HG02938 (cell line): Measurements from ENCODE around the gene FAM174C.

Experiments used
- ATAC-seq: cut with Tn5 transposase; IDR thresholded peaks from one replicate; pipeline ENCODE4 v1.9.1; 2021; ENCODE audit warnings: mild to moderate bottlenecking, moderate library complexity; ENCODE audit not compliant: unreplicated experiment

Gene FAM174C

GRCh38 chr19:1249990-1250436 is 25.3 kb upstream of the FAM174C start:
- ATAC-seq = no peak

DNA sequence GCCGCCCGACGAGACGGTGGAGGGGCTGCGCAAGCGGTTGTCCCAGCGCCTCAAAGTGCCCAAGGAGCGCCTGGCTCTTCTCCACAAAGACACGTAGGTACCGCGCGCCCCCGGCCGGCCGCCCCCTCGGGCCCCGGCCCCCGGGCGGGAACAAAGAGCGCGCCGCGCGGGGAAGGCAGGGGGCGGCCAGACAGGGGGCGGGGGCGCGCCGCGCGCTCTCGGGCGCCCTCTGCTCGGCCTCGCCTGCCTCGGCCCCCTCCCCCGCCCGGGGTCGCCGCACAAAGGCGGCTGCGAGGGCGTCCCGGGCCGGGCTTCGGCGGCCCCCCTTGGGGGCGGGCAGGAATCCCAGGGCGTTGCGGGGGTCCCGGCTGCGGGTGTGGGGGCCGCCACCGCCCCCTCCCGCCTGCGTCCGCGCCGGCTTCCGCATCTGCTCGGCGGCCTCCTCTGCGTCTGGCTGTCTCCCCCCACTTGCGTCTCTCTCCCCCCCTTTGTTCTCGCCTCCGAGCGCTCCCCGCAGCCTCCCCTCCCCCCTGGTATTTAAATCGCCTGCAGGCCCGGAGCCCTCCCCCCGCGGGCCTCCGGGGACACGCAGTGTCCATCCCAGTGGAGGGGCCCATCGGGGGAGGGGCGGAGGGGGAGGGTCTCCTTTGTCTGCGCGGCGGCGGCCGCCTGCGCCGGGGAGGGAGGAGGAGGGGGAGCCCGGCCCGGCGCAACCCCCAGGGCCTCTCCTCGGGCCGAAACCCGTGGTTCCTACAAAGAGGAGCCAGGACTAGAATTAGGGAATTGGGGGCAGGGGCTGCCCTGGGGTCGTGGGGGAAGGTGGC is 24.7 kb upstream of the FAM174C start:
- no peak for ATAC-seq

DNA sequence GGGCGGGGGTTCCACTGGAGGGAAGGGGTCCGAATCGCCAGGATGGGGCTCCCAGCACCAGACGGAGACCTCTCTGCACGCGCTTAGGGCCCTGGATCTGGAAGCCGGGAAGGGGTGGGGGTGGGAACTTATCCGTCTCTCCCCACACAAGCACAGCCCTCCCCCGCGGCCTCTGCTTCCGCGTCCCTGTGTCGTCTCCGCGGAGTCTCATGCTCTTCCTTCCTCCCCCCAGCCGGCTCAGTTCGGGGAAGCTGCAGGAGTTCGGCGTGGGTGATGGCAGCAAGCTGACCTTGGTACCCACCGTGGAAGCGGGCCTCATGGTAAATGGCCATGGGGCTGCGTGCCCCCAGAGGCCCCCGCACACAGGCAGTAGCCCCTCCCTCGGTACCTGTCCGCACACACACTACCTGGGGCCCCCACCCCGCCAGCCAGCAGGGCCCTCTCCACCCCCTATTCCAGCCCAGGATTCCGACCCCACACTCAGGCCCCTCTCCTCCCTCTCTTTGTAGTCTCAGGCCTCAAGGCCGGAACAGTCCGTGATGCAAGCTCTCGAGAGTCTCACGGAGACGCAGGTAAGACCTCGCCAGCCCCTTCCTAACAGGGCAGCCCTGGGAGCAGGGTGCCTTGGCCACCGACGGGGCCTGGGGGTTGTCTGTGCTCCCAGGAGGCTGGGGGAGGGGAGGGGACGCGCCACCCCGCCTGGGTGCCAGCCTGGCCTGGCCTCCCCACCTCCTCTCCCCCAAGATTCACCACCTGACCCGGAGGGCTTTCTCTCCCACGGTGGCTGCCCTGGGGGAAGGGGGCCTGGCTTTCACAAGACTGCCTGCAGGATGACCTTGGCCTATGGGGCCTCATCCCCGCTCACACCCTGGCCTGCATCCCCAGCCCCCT is 23.8 kb upstream of the FAM174C start:
- ATAC-seq = no peak

GRCh38 chr19:1252221-1252820 is 23.0 kb upstream of the FAM174C start:
- no peak for ATAC-seq

DNA sequence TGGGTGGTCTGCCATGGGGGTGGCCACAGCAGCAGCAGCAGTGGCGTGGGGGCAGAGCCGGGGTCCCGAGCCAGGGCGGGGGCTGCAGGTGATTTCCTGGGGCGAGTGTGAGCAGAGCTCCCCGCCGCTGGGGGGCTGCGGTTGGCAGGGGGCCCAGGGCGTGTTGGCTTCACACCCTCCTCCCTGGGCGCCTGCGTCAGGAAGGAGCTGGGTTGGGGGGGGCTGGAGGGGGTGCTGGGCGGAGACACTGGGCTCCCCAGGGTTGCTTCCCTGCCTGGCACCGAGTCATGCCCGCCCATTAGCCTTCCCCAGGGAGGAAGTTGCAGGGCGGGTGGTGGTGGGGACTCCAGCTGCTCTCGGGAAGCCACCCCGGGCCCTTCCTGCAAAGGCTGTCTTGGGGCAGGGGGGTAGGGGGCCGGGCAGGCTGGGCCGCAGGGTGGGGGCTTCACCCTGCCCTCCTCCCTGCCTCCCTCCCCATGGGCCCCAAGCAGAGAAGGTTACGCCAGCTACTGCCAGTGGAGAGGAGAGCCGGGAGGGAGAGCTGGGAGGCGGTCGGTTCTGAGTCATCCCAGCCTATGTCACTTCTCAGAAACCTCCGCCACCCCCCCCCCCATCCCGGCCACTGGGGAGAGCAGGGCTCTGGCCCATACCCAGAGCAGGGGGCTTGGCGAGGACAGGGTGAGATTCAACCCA is 22.4 kb upstream of the FAM174C start:
- no peak for ATAC-seq

DNA sequence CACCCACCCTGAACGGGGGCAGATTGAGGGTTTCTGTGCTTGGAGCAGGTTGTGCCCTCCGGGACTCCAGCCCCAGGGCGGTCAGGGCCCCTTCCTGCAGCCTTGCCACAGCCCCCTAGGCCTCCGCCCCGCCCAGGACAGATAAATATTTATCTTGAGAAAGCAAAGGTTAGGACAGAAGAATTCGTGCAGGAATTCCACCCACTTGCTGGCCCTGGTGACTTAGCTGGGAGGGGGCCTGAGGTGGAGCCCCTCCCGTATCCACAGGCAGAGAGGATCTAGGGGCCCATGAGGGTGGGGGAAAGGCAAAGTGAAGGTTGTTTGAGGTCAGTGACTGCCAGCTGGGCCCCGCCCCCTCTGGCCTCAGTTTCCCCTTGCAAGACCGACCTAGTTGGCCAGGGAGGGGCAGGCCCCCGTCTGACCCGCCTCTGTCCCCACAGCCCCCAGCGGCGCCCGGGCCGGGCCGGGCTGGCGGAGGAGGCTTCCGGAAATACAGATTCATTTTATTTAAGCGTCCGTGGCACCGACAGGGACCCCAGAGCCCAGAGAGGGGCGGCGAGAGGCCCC is 21.7 kb upstream of the FAM174C start:
- ATAC-seq = no peak

- ATAC-seq = no peak
Measured at GRCh38 chr19:1254081-1254527, 21.2 kb upstream of the FAM174C start.

DNA sequence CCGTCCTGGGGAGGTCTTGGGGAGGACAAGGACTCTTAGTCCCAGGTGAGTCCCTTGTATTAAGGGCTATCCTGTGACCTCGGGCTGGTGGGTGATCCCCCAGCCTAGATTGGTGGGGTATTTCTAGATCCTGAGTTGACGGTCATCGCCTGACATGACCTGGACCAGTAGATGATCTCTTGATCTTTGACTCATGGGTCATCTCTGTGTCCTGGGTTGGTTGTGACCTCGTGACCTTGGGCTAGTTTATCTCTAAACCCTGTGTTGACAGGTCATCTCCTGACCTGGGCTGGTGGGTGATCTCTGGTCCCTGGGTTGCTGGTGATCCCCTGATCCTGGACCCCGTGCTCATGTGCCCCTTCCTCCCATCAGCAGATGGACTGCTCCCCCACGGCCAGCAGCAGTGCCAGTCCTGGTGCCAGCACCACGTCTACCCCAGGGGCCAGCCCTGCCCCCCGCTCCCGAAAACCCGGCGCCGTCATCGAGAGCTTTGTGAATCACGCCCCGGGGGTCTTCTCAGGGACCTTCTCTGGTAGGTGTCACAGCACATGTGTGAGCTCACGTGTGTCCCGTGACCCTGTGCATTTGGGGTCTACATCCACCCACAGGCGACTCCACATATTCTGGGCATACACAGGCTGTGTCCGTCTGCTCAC is 20.7 kb upstream of the FAM174C start:
- no peak for ATAC-seq

DNA sequence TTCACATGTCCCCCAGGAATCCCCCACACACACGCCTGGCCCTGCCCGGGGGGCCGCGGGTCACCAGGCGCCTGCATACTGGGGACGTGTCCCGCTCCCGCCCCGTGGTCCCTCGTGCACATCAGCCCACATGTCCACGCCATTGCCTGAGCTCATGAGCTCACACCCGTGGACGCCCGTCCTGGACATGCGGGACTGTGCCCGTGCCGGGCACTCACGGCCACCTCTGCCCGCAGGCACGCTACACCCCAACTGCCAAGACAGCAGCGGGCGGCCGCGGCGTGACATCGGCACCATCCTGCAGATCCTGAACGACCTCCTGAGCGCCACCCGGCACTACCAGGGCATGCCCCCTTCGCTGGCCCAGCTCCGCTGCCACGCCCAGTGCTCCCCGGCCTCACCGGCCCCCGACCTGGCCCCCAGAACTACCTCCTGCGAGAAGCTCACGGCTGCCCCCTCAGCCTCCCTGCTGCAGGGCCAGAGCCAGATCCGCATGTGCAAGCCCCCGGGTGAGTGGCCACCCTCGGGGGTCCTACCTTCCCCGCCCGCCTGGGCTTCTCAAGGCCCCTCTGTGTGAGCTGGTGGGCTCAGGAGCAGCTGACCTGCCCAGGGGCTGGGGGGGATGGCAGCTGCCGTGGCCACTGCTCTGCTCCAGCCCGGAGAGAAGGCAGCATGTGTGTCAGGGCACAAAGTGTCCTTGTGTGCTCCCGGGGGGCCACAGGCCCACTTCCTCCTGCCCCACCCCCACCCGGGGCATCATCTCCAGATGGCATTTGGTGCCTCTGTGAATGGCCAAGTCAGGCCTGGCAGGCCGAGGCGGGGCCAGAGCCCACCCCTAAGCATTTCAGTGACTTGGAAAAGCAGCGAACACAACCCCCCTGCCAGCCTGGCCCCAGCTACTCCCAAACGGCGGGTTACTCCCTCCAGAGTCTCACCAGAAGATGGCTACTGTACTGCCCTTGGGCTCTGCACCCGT is 19.9 kb upstream of the FAM174C start:
- no peak for ATAC-seq

GRCh38 chr19:1256646-1257474 is 18.5 kb upstream of the FAM174C start:
- no peak for ATAC-seq

DNA sequence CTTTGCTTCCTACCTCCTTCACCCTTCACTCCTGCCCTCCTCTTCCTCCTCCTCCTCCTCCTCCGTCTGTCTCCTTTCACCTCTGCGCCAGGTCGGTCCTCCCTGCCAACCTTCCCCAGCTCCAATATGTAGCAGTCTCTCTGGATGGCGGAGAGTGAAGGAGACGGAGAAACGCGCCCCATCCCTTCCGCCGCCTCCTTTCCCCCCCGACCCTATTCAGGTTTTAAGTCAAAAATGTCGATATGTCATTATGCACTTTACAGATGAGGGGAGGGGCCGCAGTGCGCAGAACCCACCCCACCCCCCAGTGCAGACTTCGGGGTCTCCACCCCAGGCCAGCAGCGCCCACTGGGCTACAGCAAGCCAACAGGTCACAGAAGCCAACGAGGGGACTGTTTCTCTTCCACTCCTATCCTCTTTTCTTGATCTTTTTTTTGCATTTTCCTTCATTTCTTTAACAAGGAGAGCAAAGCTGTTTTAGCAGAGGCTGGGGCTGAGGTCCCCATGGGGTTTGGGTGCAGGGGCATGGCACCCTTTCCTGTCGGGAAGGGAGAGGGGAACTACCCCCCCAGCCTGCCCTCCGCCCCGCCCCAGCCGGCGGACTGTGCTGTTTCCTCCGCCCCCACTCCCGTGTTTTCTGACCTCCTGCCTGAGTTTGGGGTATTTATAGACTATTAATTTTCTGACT is 17.7 kb upstream of the FAM174C start:
- no peak for ATAC-seq

DNA sequence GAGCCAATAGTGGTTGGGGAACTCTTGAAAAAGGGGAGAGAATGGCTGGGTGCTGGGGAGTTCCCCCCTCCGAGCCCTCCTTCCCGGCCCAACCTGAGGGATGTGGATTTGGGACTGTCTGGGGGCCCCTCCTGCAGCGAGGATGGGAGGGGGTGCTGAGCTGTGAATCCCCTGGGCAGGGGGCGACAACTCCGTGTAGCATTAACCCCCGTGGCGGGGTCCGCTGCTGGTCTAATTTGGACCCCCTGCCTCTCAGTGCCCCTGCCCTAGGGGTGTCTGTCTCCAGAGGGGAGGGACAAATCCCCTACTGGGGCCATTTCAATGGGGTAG is 17.2 kb upstream of the FAM174C start:
- no peak for ATAC-seq

- no peak for ATAC-seq
Measured at GRCh38 chr19:1258707-1259205, 16.6 kb upstream of the FAM174C start.

DNA sequence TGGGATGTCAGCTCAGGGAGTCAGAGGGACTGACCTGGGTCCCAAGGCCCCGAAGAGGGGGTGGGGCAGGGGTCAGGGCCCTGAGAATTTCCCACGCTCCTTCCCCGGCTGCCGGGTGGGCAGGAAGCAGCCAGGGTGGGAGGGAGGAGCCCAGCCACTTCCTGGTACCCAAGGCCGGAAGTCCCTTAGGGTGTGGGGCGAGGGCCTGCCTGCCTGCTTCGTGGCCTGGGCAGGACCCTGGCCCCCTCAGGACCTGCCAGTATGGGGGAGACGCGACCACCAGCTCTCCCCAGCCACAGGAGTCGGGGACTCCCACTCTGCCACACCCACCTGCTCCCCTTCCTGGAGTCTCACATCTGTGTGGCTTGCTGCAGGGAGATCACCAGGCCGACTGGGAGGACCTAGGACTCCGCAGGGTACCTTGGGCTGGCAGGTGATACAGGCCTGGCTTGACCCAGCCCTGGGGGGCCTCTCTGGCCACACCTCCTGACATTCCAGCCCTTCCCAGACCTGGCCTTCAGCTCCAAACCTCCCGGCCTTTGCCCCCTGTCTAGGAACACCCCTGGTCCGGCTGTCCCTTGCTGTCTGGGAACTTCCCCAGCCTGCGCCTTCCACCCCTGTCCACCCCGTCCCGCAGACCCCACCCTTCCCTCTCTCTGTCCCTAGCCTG is 16.0 kb upstream of the FAM174C start:
- ATAC-seq = no peak

- peak; percentile 7 for ATAC-seq
Measured at GRCh38 chr19:1259876-1260748, 15.2 kb upstream of the FAM174C start.
